Smooth muscle cell (in vitro differentiated cells): ENCODE measurements around the gene ERMP1. TPM values are rescaled to one million over a fixed set of nuclear protein-coding genes. Genes with fewer than 3 reads are reported as not detected.

Source experiments
- DNase-seq: peaks from one replicate; lab custom pipeline; 2025; ENCODE audit not compliant: unreplicated experiment; lab: John Stamatoyannopoulos, UW
- H2AFZ ChIP-seq: fragments of 200-600 bp; sonication (generic); 2 replicates; pipeline ENCODE4 v1.6.0; 2016; ENCODE audit warnings: antibody characterized with exemption, low read depth, mild to moderate bottlenecking
- H3F3A ChIP-seq: fragments of 200-600 bp; sonication (generic); 2 replicates; pipeline ENCODE4 v1.6.0; 2017; ENCODE audit warnings: antibody characterized with exemption, low read depth
- H3K27ac ChIP-seq: fragments of 200-600 bp; sonication (generic); 2 replicates; pipeline ENCODE4 v1.5.1; 2016; ENCODE audit warnings: low read depth, mild to moderate bottlenecking
- H3K27me3 ChIP-seq: fragments of 200-600 bp; sonication (generic); 2 replicates; pipeline ENCODE4 v1.6.1; 2016; ENCODE audit warnings: low read depth, mild to moderate bottlenecking
- H3K36me3 ChIP-seq: fragments of 200-600 bp; sonication (generic); 2 replicates; pipeline ENCODE4 v1.5.1; 2016; ENCODE audit warnings: low read depth
- H3K4me1 ChIP-seq: fragments of 200-600 bp; sonication (generic); 2 replicates; pipeline ENCODE4 v1.5.1; 2016; ENCODE audit warnings: low read depth
- H3K4me2 ChIP-seq: fragments of 200-600 bp; sonication (generic); 2 replicates; pipeline ENCODE4 v1.6.0; 2016; ENCODE audit warnings: mild to moderate bottlenecking
- H3K4me3 ChIP-seq: fragments of 200-600 bp; sonication (generic); 2 replicates; pipeline ENCODE4 v1.5.1; 2016; ENCODE audit warnings: mild to moderate bottlenecking
- H3K79me2 ChIP-seq: fragments of 200-600 bp; sonication (generic); 2 replicates; pipeline ENCODE4 v1.6.0; 2016; ENCODE audit warnings: low read depth, mild to moderate bottlenecking
- H3K9ac ChIP-seq: fragments of 200-600 bp; sonication (generic); 2 replicates; pipeline ENCODE4 v1.6.0; 2016; ENCODE audit warnings: low read depth
- H3K9me3 ChIP-seq: fragments of 200-600 bp; sonication (generic); replicated peaks from 2 replicates; pipeline ENCODE4 v1.5.1; 2016; ENCODE audit warnings: low read depth
- H4K20me1 ChIP-seq: fragments of 200-600 bp; sonication (generic); 2 replicates; pipeline ENCODE4 v1.6.0; 2016; ENCODE audit warnings: low read depth
- WGBS: methylation state at CpG from one replicate; pipeline ENCODE4 v1.1.7; 2016; ENCODE audit warnings: low lambda C conversion rate; 5-methylcytosine and 5-hydroxymethylcytosine counted together
- polyA plus RNA-seq: library from polyadenylated mRNA; unstranded; fragments of >200 nt; fragmentation: Nextera tagmentation; extraction: Ambion mirVana; gene quantifications from 2 replicates; pipeline ENCODE4 v1.2.1, GENCODE V29; 2016
- total RNA-seq: library from RNA; depleted of rRNA; stranded (reverse); fragments of >200 nt; gene quantifications from 2 replicates; pipeline ENCODE4 v1.2.3, GENCODE V29; 2014
- TF ChIP-seq, protein P1 (sequence below): fragments of 200-600 bp; sonication (generic); IDR thresholded peaks from 2 replicates; pipeline ENCODE4 v1.5.1; 2017; ENCODE audit warnings: borderline replicate concordance, mild to moderate bottlenecking, antibody characterized with exemption; ENCODE audit not compliant: insufficient read depth, poor library complexity, severe bottlenecking

ERMP1 gene
- total and polyA plus RNA-seq, 2 experiments from 2014 or later: 2.1 to 10.7 TPM

DNA sequence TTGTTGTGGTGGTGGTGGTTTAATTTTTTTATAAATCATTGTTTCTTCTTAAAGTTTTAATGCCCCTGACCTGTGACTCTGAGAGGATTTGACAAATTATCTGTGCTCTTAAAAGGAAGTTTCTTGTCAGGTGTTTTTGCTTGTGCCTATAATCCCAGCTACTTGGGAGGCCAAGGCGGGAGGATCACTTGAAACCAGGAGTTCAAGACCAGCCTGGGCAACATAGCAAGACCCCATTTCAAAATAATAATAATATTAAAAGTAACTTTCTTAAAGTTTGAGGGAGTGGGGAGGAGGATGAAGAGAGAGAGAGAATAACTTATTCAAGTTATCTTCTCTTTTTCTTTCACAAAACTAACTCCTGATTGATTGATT, 12.2 kb upstream of the ERMP1 start:
- no peaks in the 10 kb centered on the region for H3K4me1 ChIP-seq
- no peak overlapping the region for H3K9ac ChIP-seq
- 94% methylated on average over 1 of the region's 1 CpG for WGBS
- H3K36me3 ChIP-seq: no peaks in the 10 kb centered on the region
- no peak for DNase-seq
- H4K20me1 ChIP-seq: no peaks in the 10 kb centered on the region
- no peaks in the 10 kb centered on the region for H3K9me3 ChIP-seq
- H3K27ac ChIP-seq: no peak overlapping the region
- no peak overlapping the region for H2AFZ ChIP-seq
- no peaks in the 10 kb centered on the region for H3K27me3 ChIP-seq
- H3K4me3 ChIP-seq: no peak overlapping the region
- no peaks in the 10 kb centered on the region for H3K79me2 ChIP-seq
- H3F3A ChIP-seq: peaks cover 6% of the 10 kb centered on the region
- no peak overlapping the region for H3K4me2 ChIP-seq
- TF ChIP-seq, protein P1, sequence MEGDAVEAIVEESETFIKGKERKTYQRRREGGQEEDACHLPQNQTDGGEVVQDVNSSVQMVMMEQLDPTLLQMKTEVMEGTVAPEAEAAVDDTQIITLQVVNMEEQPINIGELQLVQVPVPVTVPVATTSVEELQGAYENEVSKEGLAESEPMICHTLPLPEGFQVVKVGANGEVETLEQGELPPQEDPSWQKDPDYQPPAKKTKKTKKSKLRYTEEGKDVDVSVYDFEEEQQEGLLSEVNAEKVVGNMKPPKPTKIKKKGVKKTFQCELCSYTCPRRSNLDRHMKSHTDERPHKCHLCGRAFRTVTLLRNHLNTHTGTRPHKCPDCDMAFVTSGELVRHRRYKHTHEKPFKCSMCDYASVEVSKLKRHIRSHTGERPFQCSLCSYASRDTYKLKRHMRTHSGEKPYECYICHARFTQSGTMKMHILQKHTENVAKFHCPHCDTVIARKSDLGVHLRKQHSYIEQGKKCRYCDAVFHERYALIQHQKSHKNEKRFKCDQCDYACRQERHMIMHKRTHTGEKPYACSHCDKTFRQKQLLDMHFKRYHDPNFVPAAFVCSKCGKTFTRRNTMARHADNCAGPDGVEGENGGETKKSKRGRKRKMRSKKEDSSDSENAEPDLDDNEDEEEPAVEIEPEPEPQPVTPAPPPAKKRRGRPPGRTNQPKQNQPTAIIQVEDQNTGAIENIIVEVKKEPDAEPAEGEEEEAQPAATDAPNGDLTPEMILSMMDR: no peak

DNA sequence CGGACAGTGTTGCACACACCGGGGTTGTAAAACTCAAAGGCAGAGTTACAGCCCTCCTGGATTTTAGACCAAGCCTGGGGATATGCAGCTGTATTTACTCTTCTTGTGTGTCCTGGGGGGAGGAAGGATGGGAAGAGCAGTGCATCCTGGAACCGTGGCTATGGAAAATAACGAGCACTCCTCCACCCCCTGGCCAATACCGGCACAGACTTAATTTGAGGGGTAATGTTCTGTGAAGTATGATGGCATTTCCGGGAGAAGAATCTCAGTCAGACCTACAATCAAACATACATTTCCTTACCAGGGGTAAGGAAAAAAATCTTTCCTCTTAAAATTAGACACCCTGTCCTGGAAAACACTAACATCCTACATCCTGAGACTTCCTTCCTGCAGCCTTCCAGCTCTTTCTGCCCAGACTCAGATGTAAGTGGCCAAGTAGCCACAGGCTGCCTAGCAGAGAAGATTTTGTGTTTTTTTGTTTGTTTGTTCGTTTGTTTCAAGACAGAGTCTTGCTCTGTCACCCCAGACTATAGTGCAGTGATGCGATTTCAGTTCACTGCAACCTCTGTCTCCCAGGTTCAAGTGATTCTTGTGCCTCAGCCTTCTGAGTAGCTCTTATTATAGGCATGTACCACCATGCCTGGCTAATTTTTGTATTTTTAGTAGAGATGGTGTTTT, 11.0 kb upstream of the ERMP1 start:
- no peaks in the 10 kb centered on the region for H3K79me2 ChIP-seq
- H2AFZ ChIP-seq: peak overlapping the region; percentile 46
- H3K9ac ChIP-seq: no peak overlapping the region
- no peaks in the 10 kb centered on the region for H3K4me1 ChIP-seq
- no peaks in the 10 kb centered on the region for H4K20me1 ChIP-seq
- TF ChIP-seq, protein P1: no peak
- H3K36me3 ChIP-seq: no peaks in the 10 kb centered on the region
- no peak overlapping the region for H3K4me2 ChIP-seq
- no peaks in the 10 kb centered on the region for H3K27me3 ChIP-seq
- H3K4me3 ChIP-seq: no peak overlapping the region
- H3F3A ChIP-seq: peaks cover 6% of the 10 kb centered on the region
- no peaks in the 10 kb centered on the region for H3K9me3 ChIP-seq
- no peak overlapping the region for H3K27ac ChIP-seq
- WGBS: 42% methylated on average over 8 of the region's 8 CpGs
- DNase-seq: no peak

DNA sequence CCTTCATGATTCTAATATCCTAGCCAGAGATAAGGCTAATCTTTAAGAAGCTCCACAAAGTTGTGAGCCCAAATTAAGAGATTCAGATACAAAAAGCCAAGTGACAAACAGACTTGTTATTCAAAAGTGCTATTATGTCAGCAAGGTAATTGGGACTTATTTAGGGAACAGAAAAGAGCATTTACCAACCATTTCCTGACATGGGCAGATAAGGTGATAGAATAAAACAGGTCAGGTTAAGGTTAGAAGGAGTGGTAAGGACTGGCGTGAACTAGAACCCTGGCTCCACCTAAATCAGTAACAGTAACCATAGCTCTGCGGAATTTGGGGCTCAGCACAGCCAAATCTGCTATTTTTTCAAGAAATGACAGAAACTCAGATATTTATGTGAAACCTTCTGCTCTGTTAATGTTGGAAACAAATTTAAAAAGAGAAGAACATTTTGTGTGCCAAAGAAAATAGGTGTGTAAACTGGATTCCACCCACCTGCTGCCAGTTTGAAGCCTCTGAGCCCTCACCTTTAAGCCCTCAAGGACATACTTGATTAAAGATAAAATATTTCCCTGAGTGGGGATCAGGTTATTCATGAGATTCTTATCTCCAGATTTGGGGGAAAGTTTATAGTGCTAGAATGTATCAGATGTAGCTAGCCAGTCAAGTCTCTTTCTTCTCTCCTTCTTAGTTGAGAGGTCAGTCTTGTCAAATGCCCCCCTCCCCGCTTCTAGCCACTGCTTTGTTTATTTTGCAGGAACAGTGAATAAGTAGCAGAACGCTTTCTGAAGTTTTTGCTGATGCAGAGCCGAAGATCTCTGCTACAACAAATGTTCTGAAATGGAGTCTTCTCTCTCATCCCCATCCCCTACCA, 10.2 kb upstream of the ERMP1 start:
- no peaks in the 10 kb centered on the region for H3K9me3 ChIP-seq
- no peak overlapping the region for H3K9ac ChIP-seq
- H3K36me3 ChIP-seq: no peaks in the 10 kb centered on the region
- peaks cover 6% of the 10 kb centered on the region for H3F3A ChIP-seq
- H3K4me2 ChIP-seq: no peak overlapping the region
- no peak for DNase-seq
- no peaks in the 10 kb centered on the region for H3K4me1 ChIP-seq
- no peaks in the 10 kb centered on the region for H3K79me2 ChIP-seq
- H3K27me3 ChIP-seq: no peaks in the 10 kb centered on the region
- H3K27ac ChIP-seq: no peak overlapping the region
- WGBS: 65% methylated on average over 5 of the region's 5 CpGs
- H2AFZ ChIP-seq: peak overlapping the region; percentile 46
- TF ChIP-seq, protein P1: no peak
- H3K4me3 ChIP-seq: no peak overlapping the region
- H4K20me1 ChIP-seq: no peaks in the 10 kb centered on the region
